ENCODE results near the gene GPR37L1. TPM values are rescaled to one million over a fixed set of nuclear protein-coding genes. Genes with fewer than 3 reads are reported as not detected.
"Not testable (repeated sequence)": the region's sequence is repeated elsewhere in the genome, so short reads cannot be mapped to it uniquely, and the experiment has no call there.

GPR37L1 gene
- total RNA-seq, 4 donors from 2014 or later: 0.09 TPM; not detected in 3

DNA sequence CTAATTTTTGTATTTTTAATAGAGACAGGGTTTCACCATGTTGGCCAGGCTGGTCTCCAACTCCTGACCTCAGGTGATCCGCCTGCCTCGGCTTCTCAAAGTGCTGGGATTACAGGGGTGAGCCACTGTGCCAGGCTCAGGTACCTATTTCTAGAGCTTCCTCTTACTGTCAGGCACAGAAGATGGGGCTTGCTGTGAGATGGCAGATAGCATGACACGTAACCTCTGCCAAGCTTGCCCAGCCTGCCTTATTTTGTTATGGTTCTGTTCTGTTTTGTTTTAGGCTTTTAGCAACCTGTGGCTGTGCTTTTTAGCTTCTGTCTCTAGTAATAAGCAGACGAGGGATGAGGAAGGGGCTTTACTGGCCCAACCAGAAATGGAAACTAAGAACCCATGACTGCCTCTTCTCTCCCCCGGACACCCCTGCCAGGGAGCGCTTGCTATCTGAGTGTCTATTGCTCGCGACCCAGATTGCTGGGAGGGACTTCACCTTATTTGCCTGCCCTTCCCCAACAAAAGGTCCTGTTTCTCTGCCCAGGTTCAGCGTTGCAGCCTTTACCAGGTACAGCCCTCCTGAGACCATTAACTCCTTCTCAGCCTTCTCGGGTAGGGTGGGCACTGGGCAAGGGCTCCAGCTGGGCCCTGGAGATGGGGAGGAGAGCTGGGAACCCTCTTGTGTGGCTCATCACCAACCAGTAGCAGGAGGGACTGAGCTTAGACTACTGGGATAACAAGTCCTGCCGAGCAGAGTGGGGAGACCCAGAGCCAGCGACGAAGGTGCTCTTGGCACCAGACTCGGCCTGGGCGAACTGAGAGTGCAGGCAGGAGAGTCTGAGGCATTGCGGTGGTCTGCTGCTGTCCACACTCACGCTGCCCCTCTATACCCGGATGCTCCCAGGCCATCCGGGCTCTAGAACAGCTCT lies 57.4 kb downstream of the GPR37L1 start:
- H3K36me3 ChIP-seq: no peaks in the 10 kb centered on the region
- no peaks in the 10 kb centered on the region for H3K9me3 ChIP-seq
- DNase-seq: no peak
- peaks cover 0 to 63% (median 0%) of the 10 kb centered on the region in 4 donors for H3K27me3 ChIP-seq
- peaks cover 0 to 7% (median 0%) of the 10 kb centered on the region in 3 donors for H3K4me1 ChIP-seq
- no peak for TF ChIP-seq POLR2A (IDR thresholded peaks at IDR 0.05)
- TF ChIP-seq, protein P1, sequence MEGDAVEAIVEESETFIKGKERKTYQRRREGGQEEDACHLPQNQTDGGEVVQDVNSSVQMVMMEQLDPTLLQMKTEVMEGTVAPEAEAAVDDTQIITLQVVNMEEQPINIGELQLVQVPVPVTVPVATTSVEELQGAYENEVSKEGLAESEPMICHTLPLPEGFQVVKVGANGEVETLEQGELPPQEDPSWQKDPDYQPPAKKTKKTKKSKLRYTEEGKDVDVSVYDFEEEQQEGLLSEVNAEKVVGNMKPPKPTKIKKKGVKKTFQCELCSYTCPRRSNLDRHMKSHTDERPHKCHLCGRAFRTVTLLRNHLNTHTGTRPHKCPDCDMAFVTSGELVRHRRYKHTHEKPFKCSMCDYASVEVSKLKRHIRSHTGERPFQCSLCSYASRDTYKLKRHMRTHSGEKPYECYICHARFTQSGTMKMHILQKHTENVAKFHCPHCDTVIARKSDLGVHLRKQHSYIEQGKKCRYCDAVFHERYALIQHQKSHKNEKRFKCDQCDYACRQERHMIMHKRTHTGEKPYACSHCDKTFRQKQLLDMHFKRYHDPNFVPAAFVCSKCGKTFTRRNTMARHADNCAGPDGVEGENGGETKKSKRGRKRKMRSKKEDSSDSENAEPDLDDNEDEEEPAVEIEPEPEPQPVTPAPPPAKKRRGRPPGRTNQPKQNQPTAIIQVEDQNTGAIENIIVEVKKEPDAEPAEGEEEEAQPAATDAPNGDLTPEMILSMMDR (IDR thresholded peaks at IDR 0.05): no peak
- intact Hi-C loops (cut with DNase I): loop anchor here (10.0 kb wide), 1 partner anchor 535 kb away; the partner anchor contains the start of gene SYT2
- WGBS, 2 donors: 72 to 75% methylated on average over 8 to 17 of the region's 19 CpGs
- H3K27ac ChIP-seq: no peak overlapping the region
- no peak overlapping the region for H3K4me3 ChIP-seq

DNA sequence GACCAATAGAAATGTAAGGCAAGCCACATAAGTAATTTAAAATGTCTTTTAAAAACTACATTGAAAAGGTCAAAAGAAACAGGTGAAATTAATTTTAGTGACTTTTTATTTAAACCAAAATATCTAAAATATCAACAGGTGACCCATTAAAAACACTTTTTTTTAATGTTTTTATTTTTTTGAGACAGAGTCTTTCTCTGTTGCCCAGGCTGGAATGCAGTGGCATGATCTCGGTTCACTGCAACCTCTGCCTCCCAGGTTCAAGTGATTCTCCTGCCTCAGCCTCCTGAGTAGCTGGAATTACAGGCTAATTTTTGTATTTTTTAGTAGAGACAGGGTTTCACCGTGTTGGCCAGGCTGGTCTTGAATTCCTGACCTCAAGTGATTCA lies 58.0 kb downstream of the GPR37L1 start:
- not testable (repeated sequence) for DNase-seq, H3K36me3 ChIP-seq, H3K4me3 ChIP-seq, H3K4me1 ChIP-seq, H3K9me3 ChIP-seq, H3K27ac ChIP-seq
- peaks cover 0 to 70% (median 0%) of the 10 kb centered on the region in 4 donors for H3K27me3 ChIP-seq
- 62 to 69% methylated on average over 2 of the region's 2 CpGs for WGBS, 2 donors
- intact Hi-C loops (cut with DNase I): loop anchor here (10.0 kb wide), 1 partner anchor 534 kb away; the partner anchor contains the start of gene SYT2

DNA sequence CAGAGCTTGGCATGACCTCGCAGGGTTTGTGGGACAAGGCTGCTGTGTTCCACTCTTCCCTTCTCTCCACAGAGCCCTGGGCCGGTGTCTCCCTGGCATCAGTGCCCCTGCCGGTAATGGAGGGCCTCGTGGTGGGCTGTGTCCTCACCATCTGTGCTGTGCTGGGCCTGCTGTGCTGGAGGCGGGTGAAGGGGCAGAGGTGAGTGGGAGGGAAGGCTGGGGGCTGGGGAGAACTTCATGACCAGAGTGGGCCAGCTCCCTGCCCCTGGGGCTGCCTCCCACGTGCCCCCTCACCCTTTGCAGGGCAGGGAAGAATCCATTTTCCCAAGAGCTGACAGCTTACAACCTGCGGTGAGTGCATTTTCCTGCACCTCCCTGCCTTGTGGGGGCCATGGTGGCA lies 58.9 kb downstream of the GPR37L1 start:
- no peak for DNase-seq
- H3K27me3 ChIP-seq: peaks cover 0 to 78% (median 0%) of the 10 kb centered on the region in 4 donors

DNA sequence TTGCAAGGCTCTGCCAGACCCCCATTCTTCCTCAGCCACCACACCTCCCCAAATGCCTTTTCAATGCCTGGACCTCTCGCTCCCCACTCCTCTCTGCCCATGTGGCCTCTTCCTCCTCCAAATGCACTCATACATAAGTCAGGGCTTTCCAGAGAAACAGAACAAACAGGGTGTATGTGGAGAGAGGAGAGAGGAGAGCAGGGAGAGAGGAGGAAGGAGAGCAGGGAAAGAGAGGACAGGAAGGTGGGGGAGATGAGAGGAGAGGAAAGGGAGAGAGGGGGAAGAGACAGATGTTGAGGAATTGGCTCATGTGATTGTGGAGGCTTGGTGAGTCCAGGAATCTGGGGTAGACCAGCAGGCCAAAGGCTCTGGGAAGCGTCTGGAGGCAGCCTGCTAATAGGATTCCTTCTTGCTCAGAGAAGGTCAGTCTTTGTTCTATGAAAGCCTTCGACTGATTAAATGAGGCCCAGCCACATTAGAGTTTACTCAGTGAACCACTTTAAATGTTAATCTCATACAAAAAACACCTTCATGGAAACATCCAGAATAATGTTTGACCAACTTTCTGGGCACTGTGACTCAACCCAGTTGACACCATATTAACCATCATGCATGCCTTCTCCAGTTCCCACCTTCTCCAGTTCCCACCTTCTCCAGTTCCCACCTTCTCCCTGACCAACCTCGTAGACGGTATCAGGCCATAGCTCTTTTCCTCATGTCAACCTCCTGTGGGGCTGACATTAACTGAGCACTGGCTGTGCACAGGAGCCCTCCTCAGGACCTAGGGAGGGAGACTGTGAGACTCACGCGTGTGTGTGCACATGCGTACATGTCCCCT lies 59.5 kb downstream of the GPR37L1 start:
- no peak for TF ChIP-seq POLR2A (IDR thresholded peaks at IDR 0.05)
- TF ChIP-seq, protein P1 (IDR thresholded peaks at IDR 0.05): no peak
- H3K27ac ChIP-seq: no peak overlapping the region
- WGBS, 2 donors: 91 to 93% methylated on average over 5 to 8 of the region's 8 CpGs
- H3K27me3 ChIP-seq: peaks cover 0 to 85% (median 0%) of the 10 kb centered on the region in 4 donors
- H3K9me3 ChIP-seq: no peaks in the 10 kb centered on the region
- no peak overlapping the region for H3K4me3 ChIP-seq
- no peak for DNase-seq
- H3K4me1 ChIP-seq: peaks cover 0 to 8% (median 0%) of the 10 kb centered on the region in 3 donors
- H3K36me3 ChIP-seq: no peaks in the 10 kb centered on the region
- intact Hi-C loops (cut with DNase I): loop anchor here (10.0 kb wide), 1 partner anchor 533 kb away; the partner anchor contains the start of gene SYT2

More for the DNA sequence above, 58.9 kb downstream of the GPR37L1 start:
- Histone ChIP-seq H3K9me3 (no peaks in the 10 kb centered on the region), H3K4me3 (no peak overlapping the region), H3K36me3 (no peaks in the 10 kb centered on the region), H3K4me1 (peaks cover 0 to 8% (median 0%) of the 10 kb centered on the region in 3 donors), H3K27ac (no peak overlapping the region)
- intact Hi-C loops (cut with DNase I): loop anchor here (10.0 kb wide), 1 partner anchor 533 kb away; the partner anchor contains the start of gene SYT2
- WGBS, 2 donors: 80 to 100% methylated on average over 1 to 2 of the region's 7 CpGs
- TF ChIP-seq POLR2A (IDR thresholded peaks at IDR 0.05): no peak
- TF ChIP-seq, protein P1 (IDR thresholded peaks at IDR 0.05): no peak

Small RNAs within 50 kb of the gene (small RNA-seq; reads per million reads assigned to genes)
- 0 reads per million in 4 donors for gene CRIP1P3

Other genes with a start within 250 kb of the GPR37L1 start
- 10 to 100 TPM in 1 of 4 donors, 1 to 10 TPM in 3; 3.3 to 12.3 (median 5.6) TPM for gene SHISA4, start 234.0 kb upstream of the GPR37L1 start, total RNA-seq
- gene LMOD1, start 176.4 kb upstream of the GPR37L1 start, total RNA-seq: 100 to 1,000 TPM in 1 of 4 donors, 10 to 100 TPM in 2, 1 to 10 TPM in 1; 8.3 to 157 (median 38.6) TPM
- 10 to 100 TPM; 18.7 to 44.6 (median 34.6) TPM for gene TIMM17A, start 167.4 kb upstream of the GPR37L1 start, total RNA-seq
- gene RNPEP, start 140.3 kb upstream of the GPR37L1 start, total RNA-seq: 100 to 1,000 TPM in 1 of 4 donors, 10 to 100 TPM in 3; 44.6 to 129 (median 72.2) TPM
- gene ELF3, start 112.3 kb upstream of the GPR37L1 start, total RNA-seq: 100 to 1,000 TPM; 146 to 432 (median 253) TPM
- gene ARL8A, start 21.8 kb downstream of the GPR37L1 start, total RNA-seq: 10 to 100 TPM; 21.2 to 31.3 (median 23.1) TPM
- gene PTPN7, start 37.7 kb downstream of the GPR37L1 start, total RNA-seq: 1 to 10 TPM; 1.9 to 5.5 (median 3.1) TPM
- gene LGR6, start 70.9 kb downstream of the GPR37L1 start, total RNA-seq: 1 to 10 TPM in 3 of 4 donors, under 1 TPM in 1; 0.53 to 6.4 (median 2.9) TPM
- gene UBE2T, start 219.0 kb downstream of the GPR37L1 start, total RNA-seq: 10 to 100 TPM in 2 of 4 donors, 1 to 10 TPM in 2; 5.6 to 24.4 (median 12.1) TPM
- gene PPP1R12B, start 225.8 kb downstream of the GPR37L1 start, total RNA-seq: 100 to 1,000 TPM in 1 of 4 donors, 10 to 100 TPM in 3; 20.6 to 120 (median 36.9) TPM

All from esophagus squamous epithelium (tissue), 5 donors.